ENCODE measurements around the gene TSPAN10.
"Not testable (repeated sequence)": the region's sequence is repeated elsewhere in the genome, so short reads cannot be mapped to it uniquely, and the experiment has no call there.

TSPAN10 gene

DNA sequence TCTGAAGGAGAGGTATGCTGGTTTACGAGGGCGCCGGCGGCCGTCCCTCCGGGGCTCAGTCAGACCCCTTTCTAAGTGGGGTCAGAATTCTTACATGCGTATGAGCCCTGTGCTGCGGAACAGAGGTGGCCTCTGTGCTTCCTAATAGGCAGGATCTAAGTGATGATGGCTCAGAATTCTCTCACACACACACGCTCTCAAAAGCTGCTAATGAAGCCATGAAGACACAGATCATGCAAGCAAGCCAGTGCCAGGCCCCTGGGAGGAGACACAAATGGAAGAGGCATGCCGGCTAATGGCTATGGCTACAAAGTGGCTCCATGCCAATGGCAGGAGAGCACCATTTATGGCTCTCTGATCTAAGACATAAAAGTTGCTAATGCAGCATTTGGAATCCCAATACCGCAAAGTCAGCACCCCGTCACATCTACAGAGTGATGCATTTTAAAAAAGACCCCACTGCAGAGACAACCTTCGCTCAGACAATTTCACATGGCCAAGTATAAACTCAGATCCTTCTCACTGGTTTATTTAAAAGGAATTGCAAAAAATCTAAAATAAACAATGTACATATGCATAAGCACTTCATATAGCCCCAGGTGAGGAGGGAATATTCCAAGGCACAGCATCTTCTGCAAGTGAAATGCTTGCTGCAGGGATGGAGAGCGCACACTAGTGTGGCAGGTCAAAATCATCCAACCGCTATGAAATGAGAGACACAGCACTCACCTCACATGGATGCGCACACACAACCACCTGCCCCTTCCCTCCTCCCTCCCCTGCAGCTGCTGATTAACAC, 24.6 kb upstream of the TSPAN10 start:
- H3K4me3 ChIP-seq (ENCODE audit: low read length): no peak overlapping the region
- TF ChIP-seq ZNF274 (IDR thresholded peaks at IDR 0.05; ENCODE audit: low read depth, low read length): no peak

- TF ChIP-seq ZNF274 (IDR thresholded peaks at IDR 0.05; ENCODE audit: low read depth, low read length): no peak
- no peak overlapping the region for H3K4me3 ChIP-seq (ENCODE audit: low read length)
Measured at GRCh38 chr17:81615401-81615930, 21.5 kb upstream of the TSPAN10 start.

DNA sequence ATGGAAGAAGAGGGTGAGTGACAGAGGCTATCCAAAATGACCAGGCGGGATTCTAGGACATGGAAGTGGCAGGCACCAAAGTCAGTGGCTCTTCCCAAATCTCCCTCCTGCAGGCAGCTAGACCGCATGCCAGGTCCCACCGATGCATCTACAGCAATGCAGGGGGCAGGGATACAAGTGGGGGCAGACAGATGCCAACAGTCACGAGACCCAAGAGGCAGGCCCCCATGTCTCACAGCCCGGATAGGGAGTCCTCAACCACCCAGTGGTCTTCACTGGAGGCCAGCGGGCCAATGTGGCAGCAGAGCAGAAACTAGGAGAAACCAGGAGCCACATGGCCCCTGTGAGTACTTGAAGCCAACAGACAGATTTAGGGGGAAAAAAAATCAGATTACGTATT, 20.1 kb upstream of the TSPAN10 start:
- no peak for TF ChIP-seq ZNF274 (IDR thresholded peaks at IDR 0.05; ENCODE audit: low read depth, low read length)
- no peak overlapping the region for H3K4me3 ChIP-seq (ENCODE audit: low read length)

DNA sequence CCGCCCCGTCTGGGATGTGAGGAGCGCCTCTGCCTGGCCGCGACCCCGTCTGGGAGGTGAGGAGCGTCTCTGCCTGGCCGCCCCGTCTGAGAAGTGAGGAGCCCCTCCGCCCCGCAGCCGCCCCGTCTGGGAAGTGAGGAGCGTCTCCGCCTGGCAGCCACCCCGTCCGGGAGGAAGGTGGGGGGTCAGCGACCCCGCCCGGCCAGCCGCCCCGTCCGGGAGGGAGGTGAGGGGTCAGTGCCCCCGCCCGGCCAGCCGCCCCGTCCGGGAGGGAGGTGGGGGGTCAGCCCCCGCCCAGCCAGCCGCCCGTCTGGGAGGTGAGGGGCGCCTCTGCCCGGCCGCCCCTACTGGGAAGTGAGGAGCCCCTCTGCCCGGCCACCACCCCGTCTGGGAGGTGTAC, 18.7 kb upstream of the TSPAN10 start:
- H3K4me3 ChIP-seq (ENCODE audit: low read length): not testable (repeated sequence)

DNA sequence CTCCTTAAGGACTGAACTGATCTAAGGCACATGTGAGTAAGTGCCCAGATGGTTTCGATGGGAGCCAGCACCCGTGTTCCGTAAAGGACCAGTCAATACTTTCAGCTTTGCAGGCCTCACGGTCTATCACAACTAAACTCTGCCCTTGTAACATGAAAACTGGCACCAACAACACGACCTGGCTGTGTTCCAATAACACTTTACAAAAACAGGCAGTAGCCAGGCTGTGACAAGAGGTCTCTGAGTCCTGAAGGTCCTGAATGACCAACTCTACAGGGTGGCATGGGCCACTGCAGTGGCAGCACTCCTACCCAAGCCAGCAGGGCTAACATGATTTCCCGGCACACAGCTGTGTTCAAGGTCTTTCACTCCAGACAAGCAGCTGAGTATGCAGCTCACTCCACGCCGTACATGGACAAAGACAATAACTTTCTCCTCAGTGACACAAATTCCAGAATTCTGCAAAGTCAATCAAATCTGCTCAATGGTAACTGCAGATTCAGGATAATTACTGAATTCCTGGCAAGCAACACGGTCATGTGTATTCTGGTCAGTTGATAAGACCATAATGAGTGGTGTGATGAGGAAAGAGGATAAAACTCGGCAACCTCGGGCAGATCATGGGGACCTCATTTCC, 15.4 kb upstream of the TSPAN10 start:
- no peak overlapping the region for H3K4me3 ChIP-seq (ENCODE audit: low read length)
- no peak for TF ChIP-seq ZNF274 (IDR thresholded peaks at IDR 0.05; ENCODE audit: low read depth, low read length)

GRCh38 chr17:81630274-81630673, 6.7 kb upstream of the TSPAN10 start:
- no peak overlapping the region for H3K4me3 ChIP-seq (ENCODE audit: low read length)
- no peak for TF ChIP-seq ZNF274 (IDR thresholded peaks at IDR 0.05; ENCODE audit: low read depth, low read length)

GRCh38 chr17:81631482-81631881, 5.5 kb upstream of the TSPAN10 start:
- TF ChIP-seq ZNF274 (IDR thresholded peaks at IDR 0.05; ENCODE audit: low read depth, low read length): no peak
- H3K4me3 ChIP-seq (ENCODE audit: low read length): no peak overlapping the region

GRCh38 chr17:81635431-81635830, 1.6 kb upstream of the TSPAN10 start:
- peak overlapping the region; percentile 97 for H3K4me3 ChIP-seq (ENCODE audit: low read length)
- no peak for TF ChIP-seq ZNF274 (IDR thresholded peaks at IDR 0.05; ENCODE audit: low read depth, low read length)

- H3K4me3 ChIP-seq (ENCODE audit: low read length): peak overlapping the region; percentile 97
- TF ChIP-seq ZNF274 (IDR thresholded peaks at IDR 0.05; ENCODE audit: low read depth, low read length): no peak
Measured at GRCh38 chr17:81635973-81636504, 957 bp upstream of the TSPAN10 start.

GRCh38 chr17:81638683-81639082, 1.7 kb downstream of the TSPAN10 start:
- no peak for TF ChIP-seq ZNF274 (IDR thresholded peaks at IDR 0.05; ENCODE audit: low read depth, low read length)
- H3K4me3 ChIP-seq (ENCODE audit: low read length): no peak overlapping the region

GRCh38 chr17:81640011-81640410, 3.0 kb downstream of the TSPAN10 start:
- no peak for TF ChIP-seq ZNF274 (IDR thresholded peaks at IDR 0.05; ENCODE audit: low read depth, low read length)
- no peak overlapping the region for H3K4me3 ChIP-seq (ENCODE audit: low read length)

DNA sequence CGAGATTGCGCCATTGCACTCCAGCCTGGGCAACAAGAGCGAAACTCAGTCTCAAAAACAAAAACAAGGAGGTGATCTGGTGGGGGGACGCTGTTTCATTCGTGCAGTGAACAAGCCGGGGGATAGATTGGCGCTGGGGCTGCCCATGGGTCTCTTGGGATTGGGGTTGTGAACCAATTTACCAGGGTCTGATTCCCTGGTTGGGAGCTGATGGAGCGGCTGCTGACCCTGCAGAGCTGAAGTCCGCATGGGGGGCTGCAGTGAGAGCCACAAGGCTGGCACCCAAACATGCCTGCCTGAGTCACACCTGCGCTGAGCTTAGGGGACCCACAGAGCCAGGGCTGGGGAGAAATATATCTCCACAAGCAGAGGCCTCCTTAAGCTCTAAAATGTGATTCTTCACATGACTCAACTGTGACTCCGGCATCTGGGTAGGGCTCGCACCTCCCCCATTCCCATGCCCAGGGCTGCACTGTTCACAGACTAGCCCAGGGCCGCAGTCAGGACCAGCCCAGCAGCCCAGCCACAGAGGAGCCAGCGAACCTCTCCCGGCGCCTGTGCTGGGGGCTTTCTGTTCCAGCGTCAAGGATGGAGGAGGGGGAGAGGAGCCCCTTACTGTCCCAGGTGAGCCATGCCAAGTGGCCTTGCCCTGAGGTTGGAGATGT, 5.0 kb downstream of the TSPAN10 start:
- no peak overlapping the region for H3K4me3 ChIP-seq (ENCODE audit: low read length)

GRCh38 chr17:81644496-81644895, 7.5 kb downstream of the TSPAN10 start:
- no peak for TF ChIP-seq ZNF274 (IDR thresholded peaks at IDR 0.05; ENCODE audit: low read depth, low read length)
- no peak overlapping the region for H3K4me3 ChIP-seq (ENCODE audit: low read length)

More for the DNA sequence above, 5.0 kb downstream of the TSPAN10 start:
- no peak for TF ChIP-seq ZNF274 (IDR thresholded peaks at IDR 0.05; ENCODE audit: low read depth, low read length)
